ENCODE results near the gene SNPH.
"Not testable (repeated sequence)": the region's sequence is repeated elsewhere in the genome, so short reads cannot be mapped to it uniquely, and the experiment has no call there.

Gene SNPH

DNA sequence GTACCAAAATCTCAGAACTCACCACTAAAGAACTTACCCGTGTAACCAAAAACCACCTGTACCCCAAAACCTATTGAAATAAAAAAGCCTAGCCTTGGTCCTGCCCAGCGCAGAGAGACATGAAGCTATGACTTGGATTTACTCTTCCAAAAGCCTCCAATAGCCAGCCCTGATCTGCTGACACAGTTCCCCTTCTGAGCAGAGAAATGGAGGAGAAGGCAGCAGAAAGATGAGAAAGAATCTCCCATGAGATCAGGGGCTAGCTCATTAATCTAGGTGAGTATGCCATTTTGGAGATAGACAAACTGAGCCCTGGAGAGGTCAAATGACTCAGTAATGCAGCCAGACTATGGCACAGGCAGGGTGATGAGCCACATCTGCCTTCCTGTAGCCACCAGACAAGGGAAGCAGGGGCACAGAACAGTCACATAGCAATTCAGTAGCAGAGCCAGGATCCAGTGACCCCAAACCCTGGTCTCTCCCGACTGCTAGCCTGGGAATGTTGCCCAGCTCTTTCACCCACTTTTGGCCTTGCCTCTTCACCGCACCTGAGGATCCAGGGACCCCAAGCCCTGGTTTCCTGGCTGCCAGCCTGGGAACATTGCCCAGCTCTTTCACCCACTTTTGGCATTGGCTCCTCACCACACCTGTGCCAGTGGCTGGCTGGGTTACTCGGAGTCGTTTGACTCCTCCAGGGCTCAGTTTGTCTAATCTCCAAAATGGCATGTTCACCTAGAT is 70.0 kb downstream of the SNPH start:
- DNase-seq (ENCODE audit: low spot score in 2 of 2) (no peak), ATAC-seq (replicated peaks; ENCODE audit: extremely low read depth, poor library complexity, severe bottlenecking) (no peak)
- no peaks in the 10 kb centered on the region for H3K9me3 Mint-ChIP-seq
- peaks cover 7% of the 10 kb centered on the region for H3K36me3 Mint-ChIP-seq (ENCODE audit: insufficient read depth)
- H3K4me1 Mint-ChIP-seq, result peaks cover 18% of the 10 kb centered on the region
- no peak overlapping the region for H3K27ac Mint-ChIP-seq (ENCODE audit: low read depth)
- no peak overlapping the region for H3K4me3 Mint-ChIP-seq
- H3K27me3 Mint-ChIP-seq, result no peaks in the 10 kb centered on the region

DNA sequence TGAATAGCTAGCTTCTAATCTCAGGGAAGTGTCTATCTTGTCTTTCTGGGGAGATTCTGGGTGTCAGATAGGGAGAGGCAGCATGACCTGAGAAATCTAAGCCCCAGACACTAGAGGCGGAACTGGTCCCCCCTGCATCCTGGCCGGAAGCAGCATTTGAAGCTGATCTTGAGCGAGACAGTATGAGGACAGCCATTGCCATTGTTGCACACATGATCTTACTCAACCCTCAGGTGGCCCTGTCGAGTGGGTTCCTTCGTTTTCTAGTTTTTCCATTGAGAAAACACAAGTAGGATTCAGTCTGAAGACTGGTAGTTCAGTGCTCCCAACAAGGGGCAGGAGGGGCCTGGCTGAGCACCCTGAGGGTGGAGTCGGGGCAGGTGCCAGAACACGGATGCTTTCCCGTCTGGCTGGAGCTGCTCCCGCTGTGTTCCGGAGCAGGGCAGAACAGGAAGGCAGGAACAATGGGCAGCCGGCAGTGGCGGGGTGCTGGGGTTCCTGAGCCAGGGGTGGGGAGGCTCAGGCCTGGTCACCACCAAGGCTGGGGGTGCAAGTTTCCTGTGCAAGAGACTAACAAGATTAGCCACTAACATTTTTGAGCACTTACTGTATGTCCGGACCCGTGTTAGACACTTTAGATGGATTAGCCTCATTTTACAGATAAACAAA is 70.7 kb downstream of the SNPH start:
- H3K9me3 Mint-ChIP-seq, result no peaks in the 10 kb centered on the region
- ATAC-seq (replicated peaks; ENCODE audit: extremely low read depth, poor library complexity, severe bottlenecking), result no peak
- peaks cover 8% of the 10 kb centered on the region for H3K36me3 Mint-ChIP-seq (ENCODE audit: insufficient read depth)
- peak in 1 of 2 donors; percentile 10 for DNase-seq (ENCODE audit: low spot score in 2 of 2)
- no peak overlapping the region for H3K4me3 Mint-ChIP-seq
- no peak overlapping the region for H3K27ac Mint-ChIP-seq (ENCODE audit: low read depth)
- no peaks in the 10 kb centered on the region for H3K27me3 Mint-ChIP-seq
- H3K4me1 Mint-ChIP-seq, result peaks cover 11% of the 10 kb centered on the region

DNA sequence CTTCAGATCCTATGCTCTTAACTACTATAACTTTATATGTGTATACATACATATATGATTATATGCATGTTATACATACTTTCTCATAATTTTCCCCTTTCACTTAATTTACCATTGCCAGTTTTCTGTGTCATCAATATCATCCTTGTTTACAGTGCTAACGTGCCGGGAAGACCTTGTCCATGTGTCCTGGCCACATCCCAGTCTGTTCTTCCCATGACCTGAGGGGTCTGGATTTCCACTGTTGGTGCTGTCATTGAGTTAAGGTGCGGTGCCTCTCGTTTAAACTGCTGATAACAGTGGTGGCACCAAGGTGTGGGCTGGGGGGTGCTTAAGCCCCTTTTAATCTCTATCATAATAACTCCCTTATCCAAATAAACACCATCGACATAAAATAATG is 71.3 kb downstream of the SNPH start:
- no peak overlapping the region for H3K27ac Mint-ChIP-seq (ENCODE audit: low read depth)
- H3K36me3 Mint-ChIP-seq (ENCODE audit: insufficient read depth), result peaks cover 6% of the 10 kb centered on the region
- peaks cover 10% of the 10 kb centered on the region for H3K4me1 Mint-ChIP-seq
- DNase-seq (ENCODE audit: low spot score in 2 of 2), result no peak
- ATAC-seq (replicated peaks; ENCODE audit: extremely low read depth, poor library complexity, severe bottlenecking), result no peak
- H3K4me3 Mint-ChIP-seq, result no peak overlapping the region
- no peaks in the 10 kb centered on the region for H3K9me3 Mint-ChIP-seq
- no peaks in the 10 kb centered on the region for H3K27me3 Mint-ChIP-seq

DNA sequence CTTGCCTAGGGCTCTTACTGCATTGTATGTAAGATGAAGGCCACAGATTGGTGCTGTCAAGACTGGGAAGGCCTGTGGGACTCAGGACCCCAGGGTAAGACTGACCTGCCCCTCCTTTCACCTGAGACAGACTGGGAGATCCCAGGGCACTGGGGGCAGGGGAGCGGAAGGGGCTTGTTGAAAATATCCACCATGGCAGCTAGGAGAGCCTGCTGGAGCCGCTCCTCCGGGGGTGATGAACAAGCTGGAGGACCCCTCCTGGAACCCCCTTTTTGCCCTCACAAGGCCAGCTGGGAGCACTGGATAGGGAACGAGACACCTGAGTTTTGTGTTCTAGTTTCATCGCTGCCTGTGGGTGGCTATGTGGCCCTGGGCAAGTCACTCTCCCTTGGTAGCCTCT is 72.0 kb downstream of the SNPH start:
- no peak for DNase-seq (ENCODE audit: low spot score in 2 of 2)
- H3K4me3 Mint-ChIP-seq, result no peak overlapping the region
- H3K36me3 Mint-ChIP-seq (ENCODE audit: insufficient read depth), result peaks cover 3% of the 10 kb centered on the region
- ATAC-seq (replicated peaks; ENCODE audit: extremely low read depth, poor library complexity, severe bottlenecking), result no peak
- H3K27ac Mint-ChIP-seq (ENCODE audit: low read depth), result no peak overlapping the region
- peaks cover 10% of the 10 kb centered on the region for H3K4me1 Mint-ChIP-seq
- no peaks in the 10 kb centered on the region for H3K9me3 Mint-ChIP-seq
- H3K27me3 Mint-ChIP-seq, result no peaks in the 10 kb centered on the region

DNA sequence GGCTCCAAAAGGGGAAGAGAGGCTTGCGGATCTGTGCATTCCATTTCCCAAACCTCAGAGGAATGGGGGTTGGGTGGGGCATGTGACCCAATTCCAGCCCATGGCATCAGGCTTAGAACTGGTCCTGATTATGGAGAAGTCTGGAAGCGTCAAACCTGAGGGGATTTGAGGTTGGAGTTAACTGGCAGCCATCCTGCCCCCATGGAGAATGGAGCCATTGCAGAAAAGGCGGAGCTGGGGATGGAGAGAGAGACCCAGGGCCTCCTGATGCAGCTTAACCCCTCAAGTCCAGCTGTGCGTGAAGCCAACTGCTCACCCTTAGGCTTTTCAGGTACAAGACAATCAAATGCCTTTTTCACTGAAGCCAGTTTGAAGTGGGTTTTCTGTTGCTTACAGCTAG is 72.7 kb downstream of the SNPH start:
- no peak for ATAC-seq (replicated peaks; ENCODE audit: extremely low read depth, poor library complexity, severe bottlenecking)
- Mint-ChIP-seq H3K4me1 (peaks cover 10% of the 10 kb centered on the region), H3K27ac (ENCODE audit: low read depth) (no peak overlapping the region), H3K4me3 (no peak overlapping the region), H3K36me3 (ENCODE audit: insufficient read depth) (peaks cover 2% of the 10 kb centered on the region), H3K9me3 (no peaks in the 10 kb centered on the region), H3K27me3 (no peaks in the 10 kb centered on the region)
- DNase-seq (ENCODE audit: low spot score in 2 of 2), result no peak

DNA sequence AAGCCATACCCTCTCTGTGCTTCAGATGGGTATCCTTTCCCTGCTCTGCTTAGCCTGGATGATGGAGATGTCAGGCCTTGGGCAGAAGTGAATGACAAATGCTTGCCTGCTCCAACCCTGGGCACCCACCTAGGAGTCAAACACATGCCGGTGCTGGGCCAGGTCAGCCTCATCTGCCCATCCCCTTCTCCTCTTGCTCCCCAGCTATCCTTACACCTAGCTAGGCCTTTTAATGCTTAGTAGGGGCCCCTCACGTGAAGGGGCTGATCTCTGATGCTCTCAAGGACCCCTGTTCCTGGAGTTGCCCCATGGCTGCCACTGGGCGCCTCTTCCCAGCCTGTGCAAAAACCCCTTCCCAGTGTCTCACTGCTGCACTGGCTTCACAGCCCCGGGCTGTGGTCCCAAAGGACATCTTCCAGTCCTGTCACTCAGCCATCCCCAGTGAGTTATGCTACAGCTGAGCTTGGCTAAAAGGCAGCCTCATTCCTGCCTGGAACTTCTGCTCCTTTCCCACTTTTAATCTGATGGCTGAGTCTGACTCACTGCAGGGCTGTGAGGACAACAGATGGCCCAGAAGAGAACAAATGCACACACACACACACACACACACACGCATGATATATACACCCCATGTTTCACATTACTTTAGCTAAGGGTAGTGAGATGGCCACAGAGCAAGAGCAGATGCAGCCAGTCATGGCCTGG is 75.6 kb downstream of the SNPH start:
- Mint-ChIP-seq H3K4me1 (peaks cover 17% of the 10 kb centered on the region), H3K27ac (ENCODE audit: low read depth) (no peak overlapping the region), H3K27me3 (no peaks in the 10 kb centered on the region), H3K9me3 (no peaks in the 10 kb centered on the region), H3K4me3 (no peak overlapping the region), H3K36me3 (ENCODE audit: insufficient read depth) (peaks cover 2% of the 10 kb centered on the region)
- DNase-seq (ENCODE audit: low spot score in 2 of 2), result peak in 1 of 2 donors; percentile 3
- no peak for ATAC-seq (replicated peaks; ENCODE audit: extremely low read depth, poor library complexity, severe bottlenecking)

DNA sequence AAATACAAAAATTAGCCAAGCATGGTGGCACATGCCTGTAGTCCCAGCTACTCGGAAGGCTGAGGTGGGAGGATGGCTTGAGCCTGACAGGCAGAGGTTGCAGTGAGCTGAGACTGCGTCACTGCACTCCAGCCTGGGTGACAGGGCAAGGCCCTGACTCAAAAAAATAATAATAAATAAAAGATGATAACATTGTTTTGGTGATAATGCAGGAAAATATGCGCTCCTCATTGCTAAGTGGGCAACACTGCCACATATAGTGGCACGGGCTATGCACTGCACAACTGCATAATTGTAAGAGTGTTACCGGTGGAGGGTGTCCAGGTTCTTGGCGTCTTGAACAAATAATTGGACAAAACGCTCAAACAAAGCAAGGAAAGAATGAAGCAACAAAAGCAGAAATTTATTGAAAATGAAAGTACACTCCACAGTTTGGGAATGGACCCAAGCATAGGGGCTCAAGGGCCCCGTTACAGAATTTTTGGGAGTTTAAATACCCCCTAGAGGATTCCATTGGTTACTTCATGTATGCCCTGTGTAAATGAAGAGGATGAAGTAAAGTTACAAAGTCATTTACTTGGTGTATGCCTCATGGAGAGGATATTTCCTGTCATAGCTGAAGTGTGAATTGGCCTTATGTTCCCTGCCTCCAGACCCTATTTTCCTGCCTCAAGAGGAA is 77.5 kb downstream of the SNPH start:
- not testable (repeated sequence) for H3K9me3 Mint-ChIP-seq; H3K4me3 Mint-ChIP-seq; H3K36me3 Mint-ChIP-seq (ENCODE audit: insufficient read depth); H3K27ac Mint-ChIP-seq (ENCODE audit: low read depth); H3K27me3 Mint-ChIP-seq; ATAC-seq (replicated peaks; ENCODE audit: extremely low read depth, poor library complexity, severe bottlenecking); DNase-seq (ENCODE audit: low spot score in 2 of 2)
- H3K4me1 Mint-ChIP-seq, result peaks cover 21% of the 10 kb centered on the region

DNA sequence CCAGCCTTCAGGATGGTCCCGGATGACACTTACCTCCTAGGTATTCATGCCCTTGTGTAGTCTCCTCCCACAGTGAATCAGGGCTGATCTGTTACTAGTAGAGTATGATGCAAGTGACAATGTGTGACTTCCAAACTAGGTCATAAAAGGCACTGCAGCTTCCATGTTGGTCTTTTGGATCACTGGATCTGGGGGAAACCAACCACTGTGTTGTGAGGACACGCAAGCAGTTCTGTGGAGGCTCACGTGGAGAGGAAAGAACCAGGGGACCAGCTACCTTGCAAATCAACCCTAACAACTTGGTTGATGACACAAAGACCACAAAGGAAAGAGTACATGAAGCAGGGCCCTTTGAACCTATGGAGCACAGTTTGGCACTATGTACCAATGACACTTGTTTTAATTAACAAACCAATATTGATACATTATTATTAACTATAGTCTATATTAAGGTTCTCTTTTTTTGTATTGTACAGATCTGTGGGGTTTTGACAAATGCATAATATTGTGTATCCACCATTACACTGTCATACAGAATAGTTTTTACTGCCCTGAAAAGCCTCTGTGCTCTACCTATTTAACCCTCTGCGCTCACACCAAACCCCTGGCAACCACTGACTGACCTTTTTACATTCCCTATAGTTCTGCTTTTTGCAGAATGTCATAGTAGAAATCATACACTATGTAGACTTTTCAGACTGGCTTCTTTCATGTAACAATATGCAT is 79.1 kb downstream of the SNPH start:
- H3K36me3 Mint-ChIP-seq (ENCODE audit: insufficient read depth), result peaks cover 2% of the 10 kb centered on the region
- H3K27me3 Mint-ChIP-seq, result no peaks in the 10 kb centered on the region
- DNase-seq (ENCODE audit: low spot score in 2 of 2) (no peak), ATAC-seq (replicated peaks; ENCODE audit: extremely low read depth, poor library complexity, severe bottlenecking) (no peak)
- H3K4me1 Mint-ChIP-seq, result peaks cover 21% of the 10 kb centered on the region
- H3K9me3 Mint-ChIP-seq, result no peaks in the 10 kb centered on the region
- no peak overlapping the region for H3K27ac Mint-ChIP-seq (ENCODE audit: low read depth)
- H3K4me3 Mint-ChIP-seq, result no peak overlapping the region

DNA sequence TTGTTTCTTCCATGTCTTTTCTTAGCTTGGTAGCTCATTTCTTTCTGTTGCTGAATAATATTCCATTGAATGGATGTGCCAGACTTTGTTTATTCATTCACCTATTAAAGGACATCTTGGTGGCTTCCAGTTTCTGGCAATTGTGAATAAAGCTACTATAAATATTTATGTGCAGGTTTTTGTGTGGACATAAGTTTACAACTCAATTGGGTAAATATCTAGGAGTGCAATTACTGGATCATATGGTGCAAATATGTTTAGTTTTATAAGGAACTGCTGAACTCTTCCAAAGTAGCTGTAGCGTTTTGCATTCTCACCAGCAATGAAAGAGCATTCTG is 79.6 kb downstream of the SNPH start:
- no peaks in the 10 kb centered on the region for H3K9me3 Mint-ChIP-seq
- H3K4me1 Mint-ChIP-seq, result peaks cover 21% of the 10 kb centered on the region
- ATAC-seq (replicated peaks; ENCODE audit: extremely low read depth, poor library complexity, severe bottlenecking) (no peak), DNase-seq (ENCODE audit: low spot score in 2 of 2) (no peak)
- no peak overlapping the region for H3K4me3 Mint-ChIP-seq
- peaks cover 2% of the 10 kb centered on the region for H3K36me3 Mint-ChIP-seq (ENCODE audit: insufficient read depth)
- H3K27ac Mint-ChIP-seq (ENCODE audit: low read depth), result peak overlapping the region; percentile 4
- no peaks in the 10 kb centered on the region for H3K27me3 Mint-ChIP-seq

DNA sequence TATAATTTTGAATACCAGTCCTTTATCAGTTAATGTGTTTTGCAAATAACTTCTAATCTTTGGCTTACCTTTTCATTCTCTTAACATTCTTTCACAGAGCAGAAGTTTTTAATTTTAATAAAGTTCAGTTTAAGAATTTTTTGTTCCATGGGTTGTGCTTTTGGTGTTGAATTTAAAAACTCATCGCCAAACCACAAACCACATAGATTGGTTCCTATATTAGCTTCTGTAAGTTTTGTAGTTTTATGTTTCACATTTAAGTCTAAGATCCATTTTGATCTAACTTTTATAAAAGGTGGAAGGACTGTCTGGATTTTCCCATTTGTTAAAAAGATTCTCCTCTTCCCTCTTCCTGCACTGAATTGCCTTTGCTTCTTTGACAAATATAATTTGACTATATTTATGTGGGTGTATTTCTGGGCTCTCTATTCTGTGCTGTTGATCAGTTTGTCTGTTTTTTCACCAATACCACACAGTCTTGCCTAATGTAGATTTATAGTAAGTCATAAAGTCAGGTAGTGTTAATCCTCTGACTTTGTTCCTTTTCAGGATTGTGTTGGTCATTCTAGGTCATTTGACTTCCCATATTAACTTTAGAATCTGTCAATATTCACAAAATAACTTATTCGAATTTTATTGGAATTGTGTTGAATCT is 80.3 kb downstream of the SNPH start:
- Mint-ChIP-seq H3K4me3 (no peak overlapping the region), H3K4me1 (peaks cover 21% of the 10 kb centered on the region), H3K9me3 (no peaks in the 10 kb centered on the region), H3K27me3 (no peaks in the 10 kb centered on the region), H3K36me3 (ENCODE audit: insufficient read depth) (peaks cover 4% of the 10 kb centered on the region), H3K27ac (ENCODE audit: low read depth) (peak overlapping the region; percentile 4)
- ATAC-seq (replicated peaks; ENCODE audit: extremely low read depth, poor library complexity, severe bottlenecking) (no peak), DNase-seq (ENCODE audit: low spot score in 2 of 2) (no peak)

DNA sequence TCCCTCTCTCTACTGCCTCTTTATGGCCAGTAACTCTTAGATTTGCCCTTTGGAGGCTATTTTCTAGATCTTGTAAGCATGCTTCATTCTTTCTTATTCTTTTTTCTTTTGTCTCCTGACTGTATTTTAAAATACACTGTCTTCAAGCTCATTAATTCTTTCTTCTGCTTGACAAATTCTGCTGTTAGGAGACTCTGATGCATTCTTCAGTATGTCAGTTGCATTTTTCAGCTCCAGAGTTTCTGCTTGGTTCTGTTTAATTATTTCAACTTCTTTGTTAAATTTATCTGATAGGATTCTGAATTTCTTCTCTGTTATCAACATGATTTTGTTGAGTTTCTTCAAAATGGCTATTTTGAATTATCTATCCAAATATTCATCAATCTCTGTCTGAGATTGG is 87.9 kb downstream of the SNPH start:
- ATAC-seq (replicated peaks; ENCODE audit: extremely low read depth, poor library complexity, severe bottlenecking) (no peak), DNase-seq (ENCODE audit: low spot score in 2 of 2) (no peak)
- Mint-ChIP-seq H3K9me3 (no peaks in the 10 kb centered on the region), H3K4me1 (peaks cover 31% of the 10 kb centered on the region), H3K27ac (ENCODE audit: low read depth) (no peak overlapping the region), H3K27me3 (no peaks in the 10 kb centered on the region), H3K36me3 (ENCODE audit: insufficient read depth) (peaks cover 19% of the 10 kb centered on the region), H3K4me3 (no peak overlapping the region)
